Measurements from ENCODE around the gene RAB20. TPM values are rescaled to one million over a fixed set of nuclear protein-coding genes. Genes with fewer than 3 reads are reported as not detected.

The RAB20 gene
- total and polyA plus RNA-seq, 7 donors = 1.2 to 20.5 (median 2.9) TPM

GRCh38 chr13:110539894-110540293 lies 21.6 kb downstream of the RAB20 start:
- H3K27me3 ChIP-seq (ENCODE audit: insufficient read depth in 3 of 3, low read length in 2 of 3) = no peaks in the 10 kb centered on the region
- H3K27ac ChIP-seq = no peak overlapping the region
- peaks cover 3% of the 10 kb centered on the region for H3K4me1 ChIP-seq
- no peak overlapping the region for H3K4me3 ChIP-seq
- intact Hi-C loops (cut with DNase I) = no loop called here
- TF ChIP-seq CTCF (IDR thresholded peaks at IDR 0.05) = no peak
- DNase-seq (no peak), ATAC-seq (peak in 3 of 4 donors; percentile 24 to 69 (median 25))
- peaks cover 6% of the 10 kb centered on the region for H3K9me3 ChIP-seq
- 71 to 74% (median 74%) methylated on average over 5 of the region's 5 CpGs for WGBS, 3 donors
- H3K36me3 ChIP-seq (ENCODE audit: insufficient read depth in 1 of 2, low read depth in 1 of 2) = no peaks in the 10 kb centered on the region

- no peaks in the 10 kb centered on the region for H3K9me3 ChIP-seq
- H3K36me3 ChIP-seq (ENCODE audit: insufficient read depth in 1 of 2, low read depth in 1 of 2) = no peaks in the 10 kb centered on the region
- H3K27me3 ChIP-seq (ENCODE audit: insufficient read depth in 3 of 3, low read length in 2 of 3) = no peaks in the 10 kb centered on the region
- intact Hi-C loops (cut with DNase I) = no loop called here
- ATAC-seq (peak in 2 of 4 donors; percentile 48 to 51), DNase-seq (peak in 1 of 2 donors; percentile 53)
- H3K4me3 ChIP-seq = no peak overlapping the region
- 33 to 52% (median 41%) methylated on average over 5 of the region's 5 CpGs for WGBS, 3 donors
- H3K27ac ChIP-seq = peak overlapping the region; percentile 4
- peaks cover 3% of the 10 kb centered on the region for H3K4me1 ChIP-seq
- TF ChIP-seq CTCF (IDR thresholded peaks at IDR 0.05) = no peak
Observed at GRCh38 chr13:110538632-110539031, 22.9 kb downstream of the RAB20 start.

GRCh38 chr13:110536006-110536693 lies 25.4 kb downstream of the RAB20 start:
- H3K9me3 ChIP-seq = no peaks in the 10 kb centered on the region
- no peaks in the 10 kb centered on the region for H3K4me1 ChIP-seq
- no peaks in the 10 kb centered on the region for H3K36me3 ChIP-seq (ENCODE audit: insufficient read depth in 1 of 2, low read depth in 1 of 2)
- intact Hi-C loops (cut with DNase I) = no loop called here
- no peak overlapping the region for H3K4me3 ChIP-seq
- no peak overlapping the region for H3K27ac ChIP-seq
- TF ChIP-seq CTCF (IDR thresholded peaks at IDR 0.05) = no peak
- 83 to 88% (median 86%) methylated on average over 15 to 18 of the region's 18 CpGs for WGBS, 3 donors
- no peak for DNase-seq
- no peaks in the 10 kb centered on the region for H3K27me3 ChIP-seq (ENCODE audit: insufficient read depth in 3 of 3, low read length in 2 of 3)
- peak in 2 of 4 donors; percentile 30 to 50 for ATAC-seq

- 91 to 94% (median 92%) methylated on average over 11 of the region's 11 CpGs for WGBS, 3 donors
Observed at GRCh38 chr13:110535526-110535925, 26.0 kb downstream of the RAB20 start.

More at GRCh38 chr13:110535526-110535925, 26.0 kb downstream of the RAB20 start:
- TF ChIP-seq CTCF (IDR thresholded peaks at IDR 0.05) = no peak
- Histone ChIP-seq H3K36me3 (ENCODE audit: insufficient read depth in 1 of 2, low read depth in 1 of 2) (no peaks in the 10 kb centered on the region), H3K4me1 (no peaks in the 10 kb centered on the region), H3K4me3 (no peak overlapping the region), H3K9me3 (no peaks in the 10 kb centered on the region), H3K27ac (no peak overlapping the region), H3K27me3 (ENCODE audit: insufficient read depth in 3 of 3, low read length in 2 of 3) (no peaks in the 10 kb centered on the region)
- DNase-seq (no peak), ATAC-seq (no peak)
- intact Hi-C loops (cut with DNase I) = no loop called here
